NCI-H146 (cell line): ENCODE measurements around the gene TMEM40.
"Not testable (repeated sequence)": the region's sequence is repeated elsewhere in the genome, so short reads cannot be mapped to it uniquely, and the experiment has no call there.

Source experiments
- DNase-seq: peaks from one replicate; lab custom pipeline; 2025; lab: John Stamatoyannopoulos, UW

The TMEM40 gene

GRCh38 chr3:12750658-12751071 lies 8.4 kb downstream of the TMEM40 start:
- DNase-seq, result no peak

DNA sequence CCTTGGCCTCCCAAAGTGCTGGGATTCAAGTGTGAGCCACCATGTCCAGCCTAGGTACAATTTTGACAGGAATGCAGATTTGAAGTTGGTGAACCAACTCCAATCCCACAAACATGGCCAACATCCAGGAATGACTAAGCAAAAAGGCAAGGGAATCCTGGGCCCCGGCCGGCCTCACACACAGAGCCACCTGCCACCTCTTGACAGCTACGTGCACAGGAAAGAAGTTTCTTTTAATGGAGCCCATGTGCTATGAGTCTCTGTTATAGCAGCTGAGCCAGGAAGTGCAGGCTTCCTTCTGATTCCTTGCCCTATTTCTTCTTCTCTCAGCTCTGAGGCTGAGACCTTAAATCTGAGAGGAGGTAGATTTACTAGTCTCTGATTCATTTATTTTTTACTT lies 8.8 kb downstream of the TMEM40 start:
- no peak for DNase-seq

DNA sequence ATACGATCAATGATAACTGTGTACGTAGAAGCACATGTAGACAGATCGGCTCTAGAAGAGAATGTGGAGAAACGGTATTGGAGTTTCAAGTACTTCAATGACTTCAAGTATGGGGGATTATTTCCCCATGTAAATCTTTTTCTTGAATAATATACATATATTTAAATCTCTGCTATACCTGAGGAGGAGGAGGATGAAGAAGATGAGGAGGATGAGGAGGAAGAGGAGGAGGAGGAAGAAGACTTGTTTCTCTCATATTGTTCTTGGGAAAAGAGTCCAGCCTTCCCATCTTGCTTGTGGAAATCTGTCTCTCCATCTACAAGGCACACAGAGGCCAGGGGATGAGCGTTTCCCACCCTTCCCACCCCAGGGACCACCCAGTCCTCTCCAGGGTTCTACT lies 10.6 kb downstream of the TMEM40 start:
- DNase-seq, result no peak

DNA sequence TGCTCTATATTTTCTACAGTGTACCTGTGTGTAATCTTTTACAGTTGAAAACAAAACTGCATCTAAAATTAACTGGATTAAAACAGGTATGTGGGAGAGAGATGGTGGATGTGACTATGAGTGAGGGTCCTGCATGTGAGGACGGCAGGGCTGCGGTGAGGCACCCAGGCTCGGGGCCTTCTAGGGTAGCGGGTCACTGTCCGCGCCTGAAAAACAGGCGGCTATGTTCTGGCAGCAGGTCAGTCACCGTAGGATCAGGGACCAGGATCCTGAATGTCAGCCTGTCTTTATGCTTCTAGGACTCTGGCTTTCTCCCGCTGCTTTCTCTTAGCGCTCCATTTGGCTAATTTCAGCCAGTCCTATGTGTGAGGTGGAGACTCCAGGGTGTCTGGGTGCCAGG lies 12.6 kb downstream of the TMEM40 start:
- no peak for DNase-seq

DNA sequence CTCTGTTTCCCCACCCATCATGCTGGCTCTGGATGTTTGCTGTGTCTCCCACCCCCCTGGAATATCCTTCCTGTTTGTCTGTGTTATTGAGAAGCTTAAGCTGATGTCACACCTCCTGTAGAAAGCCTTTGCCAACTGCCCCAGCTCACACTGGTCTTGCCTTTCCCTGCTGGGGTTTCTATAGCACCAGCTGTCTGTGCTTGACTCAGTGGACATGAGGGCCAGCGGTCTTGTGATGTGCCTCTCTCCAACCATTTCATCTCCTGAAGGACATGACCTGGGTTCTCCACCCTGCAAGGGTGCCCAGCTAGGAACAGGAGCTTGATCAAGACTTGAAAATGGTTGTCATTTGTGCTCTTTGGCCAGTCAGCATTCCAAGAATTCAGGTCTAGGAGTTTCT lies 14.7 kb downstream of the TMEM40 start:
- DNase-seq, result no peak

DNA sequence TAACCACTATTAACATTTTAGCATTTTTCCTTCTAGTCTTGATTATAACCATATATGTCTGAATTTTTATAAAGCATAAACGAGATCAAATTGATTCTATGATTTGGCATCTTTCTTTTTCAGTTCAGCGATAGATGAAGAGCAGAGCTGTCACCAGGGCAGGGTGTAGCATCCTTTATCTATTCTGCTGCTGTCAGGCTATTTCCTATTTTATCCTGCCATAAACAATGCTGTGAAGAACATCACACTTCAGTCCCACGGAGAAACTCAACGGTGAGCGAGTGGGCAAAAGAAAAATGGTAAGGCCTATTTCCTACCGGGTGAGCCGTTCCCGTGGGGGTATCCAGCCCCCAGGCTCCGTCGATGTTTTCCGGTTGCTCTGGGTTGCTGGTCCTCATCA lies 15.5 kb downstream of the TMEM40 start:
- DNase-seq, result no peak

DNA sequence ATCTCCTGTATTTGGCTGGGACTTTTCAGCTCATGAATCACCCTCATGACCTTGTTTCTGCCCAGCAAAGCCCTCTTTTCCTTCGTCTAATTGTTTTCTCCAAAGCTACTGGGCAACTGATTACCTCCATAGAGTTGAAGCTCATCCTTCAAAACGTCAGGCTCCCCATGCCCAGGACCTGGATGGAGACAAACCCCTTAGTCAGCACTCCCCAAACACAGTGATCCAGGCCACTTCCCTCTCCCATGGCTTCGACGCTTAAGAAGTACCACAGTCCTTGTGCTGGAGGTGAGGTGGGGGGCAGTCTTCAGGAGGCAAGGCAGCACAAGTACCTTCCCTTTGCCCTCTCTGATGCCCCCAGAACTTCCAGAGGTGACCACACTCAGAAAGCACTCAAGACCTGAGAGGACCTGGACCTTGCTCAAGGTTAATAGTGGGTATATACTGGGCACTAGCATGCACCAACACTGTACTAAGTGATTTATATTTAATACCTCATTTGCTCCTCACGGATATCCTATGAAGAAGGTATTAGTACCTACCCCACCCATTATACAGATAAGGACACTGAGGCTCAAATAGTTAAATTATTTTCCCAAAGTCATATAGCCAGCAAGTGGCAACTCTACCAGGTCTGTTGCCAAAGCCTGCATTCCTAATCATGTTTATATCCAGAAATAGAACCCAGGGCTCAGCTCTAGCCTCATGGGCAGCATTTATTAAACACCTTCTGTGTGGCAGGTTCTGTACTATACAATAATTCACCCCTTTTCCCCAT lies 16.5 kb downstream of the TMEM40 start:
- DNase-seq, result no peak

DNA sequence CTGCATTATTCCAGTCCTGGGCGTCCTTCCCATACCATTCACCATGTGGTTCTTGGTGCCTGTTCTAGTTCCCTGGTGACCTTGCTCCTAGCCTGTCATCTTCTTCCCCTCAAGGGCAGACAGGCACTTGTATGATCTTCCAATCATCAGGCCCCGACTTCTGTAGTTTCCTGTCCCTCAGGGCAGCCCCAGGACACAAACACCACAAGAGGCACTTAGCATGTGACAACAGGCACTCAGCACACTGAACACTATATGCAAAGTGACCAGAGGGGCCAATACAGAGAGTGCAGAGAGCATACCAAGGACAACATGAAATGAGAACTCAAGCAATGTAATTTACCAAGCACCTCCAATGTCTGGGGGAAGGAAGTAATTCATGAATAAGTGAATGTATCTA lies 17.9 kb downstream of the TMEM40 start:
- DNase-seq, result no peak

GRCh38 chr3:12737833-12738232 lies 21.2 kb downstream of the TMEM40 start:
- no peak for DNase-seq

DNA sequence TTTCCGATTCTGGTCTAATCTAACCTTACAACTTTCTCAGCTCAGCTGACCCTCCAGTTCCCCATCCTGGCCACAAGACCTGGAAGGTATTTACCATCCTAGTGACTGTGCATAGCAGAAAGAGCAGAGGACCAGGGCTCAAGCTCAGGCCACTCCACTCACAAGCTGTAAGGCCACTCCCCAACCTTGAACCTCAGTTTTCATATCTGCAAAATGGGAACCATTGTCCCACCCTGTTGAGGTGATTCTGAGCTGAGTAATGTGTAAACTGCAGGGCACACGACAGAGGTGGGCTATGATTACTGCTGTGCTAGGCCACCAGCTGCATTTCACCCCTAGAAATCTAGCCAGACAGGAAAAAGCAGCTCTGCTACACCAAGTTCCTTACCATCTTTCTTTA lies 21.7 kb downstream of the TMEM40 start:
- DNase-seq, result no peak

GRCh38 chr3:12734960-12735359 lies 24.1 kb downstream of the TMEM40 start:
- no peak for DNase-seq

- no peak for DNase-seq
Measured at GRCh38 chr3:12733566-12733965, 25.5 kb downstream of the TMEM40 start.

DNA sequence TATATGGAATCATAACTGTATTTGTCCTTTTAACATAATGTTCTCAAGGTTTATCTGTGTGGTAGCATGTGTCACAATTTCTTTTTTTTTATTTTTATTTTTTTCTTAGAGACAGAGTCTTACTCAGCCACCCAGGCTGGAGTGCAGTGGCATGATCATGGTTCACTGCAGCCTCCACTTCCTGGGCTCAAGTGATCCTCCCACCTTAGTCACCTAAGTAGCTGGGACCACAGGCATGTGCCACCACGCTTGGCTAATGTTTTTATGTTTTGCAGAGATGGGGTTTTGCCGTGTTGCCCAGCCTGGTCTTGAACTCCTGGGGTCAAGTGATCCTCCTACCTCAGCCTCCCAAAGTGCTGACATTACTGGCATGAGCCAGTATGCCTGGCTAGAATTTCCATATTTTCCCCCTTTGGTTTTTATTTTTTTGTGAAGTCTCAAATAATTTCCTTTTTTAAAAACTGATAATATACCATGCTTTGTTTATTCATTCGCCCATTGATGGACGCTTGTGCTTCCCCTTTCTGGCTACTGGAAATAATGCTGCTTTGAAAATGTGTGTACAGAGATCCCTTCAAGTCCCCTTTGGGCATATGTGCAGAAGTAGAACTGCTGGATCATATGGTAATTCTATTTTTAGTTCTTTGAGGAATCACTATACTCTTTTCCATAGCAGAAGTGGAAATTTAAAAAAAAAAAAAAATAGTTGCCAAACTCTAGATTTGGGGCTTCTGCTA lies 28.4 kb downstream of the TMEM40 start:
- DNase-seq, result no peak

DNA sequence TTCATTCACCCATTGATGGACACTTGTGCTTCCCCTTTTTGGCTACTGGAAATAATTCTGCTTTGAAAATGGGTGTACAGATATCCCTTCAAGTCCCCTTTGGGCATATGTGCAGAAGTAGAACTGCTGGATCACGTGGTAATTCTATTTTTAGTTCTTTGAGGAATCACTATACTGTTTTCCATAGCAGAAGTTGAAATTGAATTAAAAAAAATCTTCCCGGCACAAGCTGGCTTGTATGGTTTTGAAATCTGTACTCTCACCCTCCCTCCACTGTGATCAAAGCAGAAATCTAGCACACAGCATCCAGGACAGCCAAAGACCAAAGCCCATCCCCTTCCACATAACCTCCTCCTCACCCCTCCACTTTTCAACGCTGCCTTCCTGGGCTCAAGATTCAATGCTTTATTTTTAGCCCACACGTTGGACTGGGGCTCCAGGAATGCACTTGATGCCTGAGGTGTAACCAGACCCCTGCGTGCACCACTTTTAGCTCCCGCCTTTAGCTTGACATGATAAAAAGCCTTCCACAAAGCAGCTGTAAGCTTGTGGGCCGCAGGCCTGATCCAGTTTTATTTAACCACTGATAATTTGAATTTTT lies 29.9 kb downstream of the TMEM40 start:
- no peak for DNase-seq

GRCh38 chr3:12727937-12728336 lies 31.1 kb downstream of the TMEM40 start:
- DNase-seq, result no peak

DNA sequence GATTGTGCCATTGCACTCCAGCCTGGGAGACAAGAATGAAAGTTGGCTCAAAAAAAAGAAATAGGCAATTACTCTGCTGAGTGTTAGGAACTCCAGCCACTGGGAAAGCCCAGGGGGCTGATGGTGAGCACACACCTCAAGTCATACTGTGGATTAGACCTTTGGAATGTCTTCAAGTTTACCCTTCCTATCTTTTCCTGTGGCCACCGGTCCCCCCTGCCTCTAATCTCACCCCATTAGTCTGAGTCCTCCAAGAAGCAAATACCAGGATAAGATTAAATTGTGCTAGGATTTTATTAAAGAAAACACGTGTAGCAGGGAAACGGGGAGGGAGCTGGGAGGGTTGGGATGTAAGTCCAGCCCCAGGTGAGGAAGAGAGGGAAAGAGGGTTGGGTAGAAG lies 31.6 kb downstream of the TMEM40 start:
- no peak for DNase-seq

GRCh38 chr3:12725436-12725835 lies 33.6 kb downstream of the TMEM40 start:
- no peak for DNase-seq

- no peak for DNase-seq
Measured at GRCh38 chr3:12724794-12725193, 34.3 kb downstream of the TMEM40 start.

DNA sequence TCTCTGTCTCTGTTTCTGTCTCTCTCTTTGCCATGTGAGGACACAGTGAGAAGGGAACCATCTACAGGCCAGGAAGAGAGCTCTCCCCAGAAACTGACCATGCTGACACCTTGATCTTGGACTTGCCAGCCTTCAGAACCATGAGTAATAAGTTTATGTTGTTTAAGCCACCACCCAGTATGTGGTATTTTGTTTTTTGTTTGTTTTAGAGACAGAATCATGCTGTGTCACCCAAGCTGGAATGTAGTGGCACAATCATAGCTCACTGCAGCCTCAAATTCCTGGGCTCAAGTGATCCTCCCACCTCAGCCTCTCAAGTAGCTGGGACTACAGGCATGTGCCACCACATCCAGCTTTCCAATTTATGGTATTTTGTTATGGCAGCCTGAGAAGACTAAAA lies 35.7 kb downstream of the TMEM40 start:
- not testable (repeated sequence) for DNase-seq

- DNase-seq, result no peak
Measured at GRCh38 chr3:12722226-12722625, 36.8 kb downstream of the TMEM40 start.

- DNase-seq, result peak; percentile 62
Measured at GRCh38 chr3:12719984-12720898, 38.8 kb downstream of the TMEM40 start.

GRCh38 chr3:12719541-12719940 lies 39.5 kb downstream of the TMEM40 start:
- no peak for DNase-seq
